ENCODE results near the gene PPARD. TPM values are rescaled to one million over a fixed set of nuclear protein-coding genes. Genes with fewer than 3 reads are reported as not detected.

The PPARD gene
- polyA plus RNA-seq, 3 donors from 2014 or later: 0.98 to 6.0 (median 2.0) TPM

GRCh38 chr6:35352735-35353134, 10.4 kb downstream of the PPARD start:
- no peaks in the 10 kb centered on the region for H3K9me3 Mint-ChIP-seq
- no peak for DNase-seq
- H3K4me3 Mint-ChIP-seq: no peak overlapping the region
- H3K27ac Mint-ChIP-seq: no peak overlapping the region
- peaks cover 2 to 3% (median 2%) of the 10 kb centered on the region in 3 donors for H3K27me3 Mint-ChIP-seq (ENCODE audit: low read depth in 3 of 3)
- H3K4me1 Mint-ChIP-seq: peaks cover 14 to 25% of the 10 kb centered on the region in 2 donors
- peaks cover 37 to 71% (median 54%) of the 10 kb centered on the region in 3 donors for H3K36me3 Mint-ChIP-seq

- Mint-ChIP-seq H3K4me1 (peaks cover 6 to 8% of the 10 kb centered on the region in 2 donors), H3K9me3 (no peaks in the 10 kb centered on the region), H3K4me3 (no peak overlapping the region), H3K36me3 (peaks cover 26 to 64% (median 42%) of the 10 kb centered on the region in 3 donors), H3K27ac (no peak overlapping the region), H3K27me3 (ENCODE audit: low read depth in 3 of 3) (peaks cover 0 to 2% (median 2%) of the 10 kb centered on the region in 3 donors)
- no peak for DNase-seq
Measured at GRCh38 chr6:35354361-35355135, 12.2 kb downstream of the PPARD start.

- peaks cover 0 to 3% of the 10 kb centered on the region in 2 donors for H3K4me1 Mint-ChIP-seq
- no peak overlapping the region for H3K27ac Mint-ChIP-seq
- H3K27me3 Mint-ChIP-seq (ENCODE audit: low read depth in 3 of 3): peaks cover 0 to 2% (median 2%) of the 10 kb centered on the region in 3 donors
- peaks cover 22 to 48% (median 32%) of the 10 kb centered on the region in 3 donors for H3K36me3 Mint-ChIP-seq
- no peaks in the 10 kb centered on the region for H3K9me3 Mint-ChIP-seq
- no peak overlapping the region for H3K4me3 Mint-ChIP-seq
- DNase-seq: no peak
Measured at GRCh38 chr6:35356391-35356790, 14.0 kb downstream of the PPARD start.

GRCh38 chr6:35357677-35358076, 15.3 kb downstream of the PPARD start:
- peaks cover 0 to 2% (median 2%) of the 10 kb centered on the region in 3 donors for H3K27me3 Mint-ChIP-seq (ENCODE audit: low read depth in 3 of 3)
- no peak overlapping the region for H3K4me3 Mint-ChIP-seq
- peaks cover 22 to 35% (median 25%) of the 10 kb centered on the region in 3 donors for H3K36me3 Mint-ChIP-seq
- peaks cover 0 to 3% of the 10 kb centered on the region in 2 donors for H3K4me1 Mint-ChIP-seq
- DNase-seq: no peak
- no peak overlapping the region for H3K27ac Mint-ChIP-seq
- no peaks in the 10 kb centered on the region for H3K9me3 Mint-ChIP-seq

GRCh38 chr6:35358086-35358485, 15.7 kb downstream of the PPARD start:
- Mint-ChIP-seq H3K9me3 (no peaks in the 10 kb centered on the region), H3K27me3 (ENCODE audit: low read depth in 3 of 3) (peaks cover 0 to 2% (median 2%) of the 10 kb centered on the region in 3 donors), H3K27ac (no peak overlapping the region), H3K4me1 (peaks cover 0 to 3% of the 10 kb centered on the region in 2 donors), H3K4me3 (no peak overlapping the region), H3K36me3 (peaks cover 19 to 31% (median 21%) of the 10 kb centered on the region in 3 donors)
- DNase-seq: no peak

GRCh38 chr6:35359346-35359743, 17.0 kb downstream of the PPARD start:
- no peak for DNase-seq
- Mint-ChIP-seq H3K9me3 (no peaks in the 10 kb centered on the region), H3K27me3 (ENCODE audit: low read depth in 3 of 3) (peaks cover 1 to 2% (median 2%) of the 10 kb centered on the region in 3 donors), H3K4me3 (no peak overlapping the region), H3K36me3 (peaks cover 13 to 25% (median 15%) of the 10 kb centered on the region in 3 donors), H3K4me1 (peaks cover 0 to 3% of the 10 kb centered on the region in 2 donors), H3K27ac (no peak overlapping the region)

GRCh38 chr6:35359744-35360348, 17.5 kb downstream of the PPARD start:
- DNase-seq: no peak
- Mint-ChIP-seq H3K4me1 (peaks cover 0 to 3% of the 10 kb centered on the region in 2 donors), H3K36me3 (peaks cover 9 to 20% (median 11%) of the 10 kb centered on the region in 3 donors), H3K4me3 (no peak overlapping the region), H3K27ac (peak overlapping the region in 1 of 6 donors; percentile 7), H3K9me3 (no peaks in the 10 kb centered on the region), H3K27me3 (ENCODE audit: low read depth in 3 of 3) (peaks cover 1 to 2% (median 2%) of the 10 kb centered on the region in 3 donors)

GRCh38 chr6:35360349-35361138, 18.2 kb downstream of the PPARD start:
- peak overlapping the region in 1 of 6 donors; percentile 7 for H3K27ac Mint-ChIP-seq
- no peak overlapping the region for H3K4me3 Mint-ChIP-seq
- H3K4me1 Mint-ChIP-seq: peaks cover 0 to 3% of the 10 kb centered on the region in 2 donors
- H3K9me3 Mint-ChIP-seq: no peaks in the 10 kb centered on the region
- H3K36me3 Mint-ChIP-seq: peaks cover 8 to 18% (median 11%) of the 10 kb centered on the region in 3 donors
- DNase-seq: no peak
- H3K27me3 Mint-ChIP-seq (ENCODE audit: low read depth in 3 of 3): peaks cover 2 to 3% (median 2%) of the 10 kb centered on the region in 3 donors

- H3K36me3 Mint-ChIP-seq: peaks cover 0 to 9% (median 5%) of the 10 kb centered on the region in 3 donors
- H3K4me1 Mint-ChIP-seq: peaks cover 6 to 9% of the 10 kb centered on the region in 2 donors
- no peak overlapping the region for H3K27ac Mint-ChIP-seq
- H3K9me3 Mint-ChIP-seq: no peaks in the 10 kb centered on the region
- H3K4me3 Mint-ChIP-seq: no peak overlapping the region
- no peak for DNase-seq
- H3K27me3 Mint-ChIP-seq (ENCODE audit: low read depth in 3 of 3): peaks cover 0 to 3% (median 2%) of the 10 kb centered on the region in 3 donors
Measured at GRCh38 chr6:35362200-35362599, 19.8 kb downstream of the PPARD start.

- Mint-ChIP-seq H3K4me3 (no peak overlapping the region), H3K36me3 (peaks cover 0 to 5% (median 4%) of the 10 kb centered on the region in 3 donors), H3K4me1 (peaks cover 11 to 12% of the 10 kb centered on the region in 2 donors), H3K27ac (peak overlapping the region in 4 of 6 donors; percentile 4 to 47 (median 30)), H3K27me3 (ENCODE audit: low read depth in 3 of 3) (peaks cover 0 to 3% (median 0%) of the 10 kb centered on the region in 3 donors), H3K9me3 (no peaks in the 10 kb centered on the region)
- DNase-seq: no peak
Measured at GRCh38 chr6:35363293-35363750, 21.0 kb downstream of the PPARD start.

GRCh38 chr6:35365594-35366203, 23.3 kb downstream of the PPARD start:
- H3K27ac Mint-ChIP-seq: peak overlapping the region in 2 of 6 donors; percentile 17 to 46
- H3K4me3 Mint-ChIP-seq: no peak overlapping the region
- no peaks in the 10 kb centered on the region for H3K9me3 Mint-ChIP-seq
- DNase-seq: no peak
- peaks cover 0 to 6% (median 0%) of the 10 kb centered on the region in 3 donors for H3K27me3 Mint-ChIP-seq (ENCODE audit: low read depth in 3 of 3)
- peaks cover 31 to 36% of the 10 kb centered on the region in 2 donors for H3K4me1 Mint-ChIP-seq
- peaks cover 0 to 5% (median 3%) of the 10 kb centered on the region in 3 donors for H3K36me3 Mint-ChIP-seq

- Mint-ChIP-seq H3K36me3 (peaks cover 0 to 5% (median 3%) of the 10 kb centered on the region in 3 donors), H3K4me3 (no peak overlapping the region), H3K9me3 (no peaks in the 10 kb centered on the region), H3K27ac (peak overlapping the region in 2 of 6 donors; percentile 17 to 46), H3K27me3 (ENCODE audit: low read depth in 3 of 3) (peaks cover 0 to 6% (median 0%) of the 10 kb centered on the region in 3 donors), H3K4me1 (peaks cover 36 to 41% of the 10 kb centered on the region in 2 donors)
- DNase-seq: no peak
Measured at GRCh38 chr6:35366204-35366596, 23.8 kb downstream of the PPARD start.

- Mint-ChIP-seq H3K36me3 (peaks cover 0 to 5% (median 3%) of the 10 kb centered on the region in 3 donors), H3K27me3 (ENCODE audit: low read depth in 3 of 3) (peaks cover 0 to 6% (median 0%) of the 10 kb centered on the region in 3 donors), H3K9me3 (peaks cover 0 to 3% (median 0%) of the 10 kb centered on the region in 6 donors), H3K27ac (peak overlapping the region in 1 of 6 donors; percentile 3), H3K4me1 (peaks cover 42 to 48% of the 10 kb centered on the region in 2 donors), H3K4me3 (no peak overlapping the region)
- no peak for DNase-seq
Measured at GRCh38 chr6:35367646-35368037, 25.3 kb downstream of the PPARD start.
